Measurements from ENCODE around the gene GPR35. TPM values are rescaled to one million over a fixed set of nuclear protein-coding genes. Genes with fewer than 3 reads are reported as not detected.

GPR35 gene
- polyA plus RNA-seq, 1 experiment = 0.17 TPM

DNA sequence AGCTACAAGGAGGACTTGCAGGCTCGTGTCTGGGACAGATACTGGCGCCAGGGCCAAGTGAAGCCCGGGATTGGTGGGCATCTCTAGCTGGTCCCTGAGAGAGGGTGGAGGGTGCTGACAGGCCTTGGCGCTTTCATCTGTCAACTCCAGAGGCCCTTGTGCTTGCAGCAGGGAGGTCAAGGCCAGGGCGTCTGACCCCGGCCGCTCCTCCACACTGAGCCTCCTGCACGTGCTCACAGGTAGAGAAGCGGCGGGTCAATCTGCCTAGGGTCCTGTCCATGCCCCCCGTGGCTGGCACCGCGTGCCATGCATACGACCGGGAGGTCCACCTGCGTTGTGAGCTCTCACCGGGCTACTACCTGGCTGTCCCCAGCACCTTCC, 29.2 kb upstream of the GPR35 start:
- ChIA-PET CTCF (no interaction called here), POLR2A (no interaction called here)
- no peaks in the 10 kb centered on the region for H3K27me3 ChIP-seq (ENCODE audit: control insufficient read depth, insufficient read depth, low read length)
- no peak overlapping the region for H3K4me3 ChIP-seq (ENCODE audit: low read depth, low read length)
- no peak for DNase-seq (ENCODE audit: low read depth)
- peaks cover 19% of the 10 kb centered on the region for H3K36me3 ChIP-seq (ENCODE audit: control insufficient read depth, insufficient read depth, low read length)
- TF ChIP-seq, protein P1, sequence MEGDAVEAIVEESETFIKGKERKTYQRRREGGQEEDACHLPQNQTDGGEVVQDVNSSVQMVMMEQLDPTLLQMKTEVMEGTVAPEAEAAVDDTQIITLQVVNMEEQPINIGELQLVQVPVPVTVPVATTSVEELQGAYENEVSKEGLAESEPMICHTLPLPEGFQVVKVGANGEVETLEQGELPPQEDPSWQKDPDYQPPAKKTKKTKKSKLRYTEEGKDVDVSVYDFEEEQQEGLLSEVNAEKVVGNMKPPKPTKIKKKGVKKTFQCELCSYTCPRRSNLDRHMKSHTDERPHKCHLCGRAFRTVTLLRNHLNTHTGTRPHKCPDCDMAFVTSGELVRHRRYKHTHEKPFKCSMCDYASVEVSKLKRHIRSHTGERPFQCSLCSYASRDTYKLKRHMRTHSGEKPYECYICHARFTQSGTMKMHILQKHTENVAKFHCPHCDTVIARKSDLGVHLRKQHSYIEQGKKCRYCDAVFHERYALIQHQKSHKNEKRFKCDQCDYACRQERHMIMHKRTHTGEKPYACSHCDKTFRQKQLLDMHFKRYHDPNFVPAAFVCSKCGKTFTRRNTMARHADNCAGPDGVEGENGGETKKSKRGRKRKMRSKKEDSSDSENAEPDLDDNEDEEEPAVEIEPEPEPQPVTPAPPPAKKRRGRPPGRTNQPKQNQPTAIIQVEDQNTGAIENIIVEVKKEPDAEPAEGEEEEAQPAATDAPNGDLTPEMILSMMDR (IDR thresholded peaks at IDR 0.05; ENCODE audit: insufficient read depth, low read depth, low read length) = no peak

DNA sequence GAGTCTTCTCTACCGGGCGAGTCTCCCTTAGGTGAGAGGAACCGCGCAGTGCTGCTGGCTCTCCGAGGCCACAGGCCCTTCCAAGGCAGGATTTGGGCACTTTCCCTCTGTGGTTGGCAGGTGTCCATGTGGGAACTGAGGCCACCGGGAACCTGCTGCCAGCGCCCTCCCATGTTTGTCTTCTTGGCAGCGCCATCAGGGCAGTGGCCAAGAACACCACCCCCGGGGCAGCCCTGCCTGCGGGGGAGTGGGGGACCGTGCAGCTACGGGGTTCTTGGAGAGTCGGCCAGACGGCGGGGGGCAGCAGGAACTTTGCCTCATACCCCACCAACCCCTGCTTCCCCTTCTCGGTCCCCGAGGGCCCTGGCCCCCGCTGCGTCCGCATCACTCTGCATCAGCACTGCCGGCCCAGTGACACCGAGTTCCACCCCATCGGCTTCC, 28.8 kb upstream of the GPR35 start:
- ChIA-PET POLR2A (no interaction called here), CTCF (no interaction called here)
- Histone ChIP-seq H3K36me3 (ENCODE audit: control insufficient read depth, insufficient read depth, low read length) (peaks cover 19% of the 10 kb centered on the region), H3K27me3 (ENCODE audit: control insufficient read depth, insufficient read depth, low read length) (no peaks in the 10 kb centered on the region), H3K4me3 (ENCODE audit: low read depth, low read length) (no peak overlapping the region)
- no peak for DNase-seq (ENCODE audit: low read depth)
- TF ChIP-seq, protein P1 (IDR thresholded peaks at IDR 0.05; ENCODE audit: insufficient read depth, low read depth, low read length) = no peak

DNA sequence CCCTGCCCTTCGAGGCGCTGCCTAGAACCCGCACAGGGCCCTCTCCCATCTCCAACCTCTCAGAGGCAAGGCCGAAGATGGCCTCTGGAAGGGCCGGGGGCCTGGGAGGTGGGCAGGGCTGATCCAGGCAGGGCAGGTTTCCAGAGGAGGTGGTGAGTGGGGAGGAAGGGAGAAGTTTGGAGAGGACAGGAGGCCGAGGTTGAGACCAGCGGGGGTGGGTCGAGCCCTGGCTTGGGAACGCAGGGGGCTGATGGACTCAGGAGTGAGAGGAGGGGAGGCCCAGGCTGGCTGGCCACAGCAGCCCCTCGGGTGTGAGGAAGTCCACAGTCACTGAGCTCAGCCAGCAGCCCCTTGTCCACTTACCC, 28.2 kb upstream of the GPR35 start:
- no peak overlapping the region for H3K4me3 ChIP-seq (ENCODE audit: low read depth, low read length)
- ChIA-PET CTCF (no interaction called here), POLR2A (no interaction called here)
- TF ChIP-seq, protein P1 (IDR thresholded peaks at IDR 0.05; ENCODE audit: insufficient read depth, low read depth, low read length) = no peak
- H3K36me3 ChIP-seq (ENCODE audit: control insufficient read depth, insufficient read depth, low read length) = peaks cover 16% of the 10 kb centered on the region
- H3K27me3 ChIP-seq (ENCODE audit: control insufficient read depth, insufficient read depth, low read length) = no peaks in the 10 kb centered on the region
- no peak for DNase-seq (ENCODE audit: low read depth)

DNA sequence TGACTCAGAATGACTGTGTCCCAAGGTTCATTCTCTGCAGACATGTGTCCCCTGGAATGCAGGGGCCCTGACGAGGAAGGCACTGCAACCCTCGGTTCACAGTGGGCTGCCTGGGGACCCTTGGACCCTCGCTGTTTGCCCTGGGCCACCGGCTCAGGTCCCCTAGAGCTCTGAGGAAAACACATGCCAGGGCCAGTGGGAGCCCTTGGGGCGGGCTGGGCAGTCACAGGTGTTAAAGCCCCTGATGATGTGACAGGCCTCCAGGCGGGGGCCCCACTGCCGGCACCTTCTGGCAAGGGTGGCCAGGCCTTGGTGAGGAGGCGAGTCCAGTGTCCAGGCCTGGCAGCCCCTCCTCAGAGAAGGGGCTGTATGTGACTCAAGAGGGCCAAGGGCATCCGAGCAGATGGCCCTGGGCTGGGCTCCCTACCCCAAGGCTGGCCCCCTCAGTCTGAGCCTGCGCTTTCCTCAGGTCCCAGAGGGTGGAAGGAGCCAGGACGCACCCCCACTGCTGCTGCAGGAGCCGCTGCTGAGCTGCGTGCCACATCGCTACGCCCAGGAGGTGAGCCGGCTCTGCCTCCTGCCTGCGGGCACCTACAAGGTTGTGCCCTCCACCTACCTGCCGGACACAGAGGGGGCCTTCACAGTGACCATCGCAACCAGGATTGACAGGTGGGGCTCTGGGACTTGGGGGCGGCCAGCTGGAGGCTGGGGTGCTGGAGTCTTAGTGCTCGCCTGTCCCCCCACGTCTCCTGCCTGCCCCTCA, 27.7 kb upstream of the GPR35 start:
- TF ChIP-seq, protein P1 (IDR thresholded peaks at IDR 0.05; ENCODE audit: insufficient read depth, low read depth, low read length) = no peak
- CTCF ChIA-PET = no interaction called here
- H3K36me3 ChIP-seq (ENCODE audit: control insufficient read depth, insufficient read depth, low read length) = peaks cover 15% of the 10 kb centered on the region
- H3K27me3 ChIP-seq (ENCODE audit: control insufficient read depth, insufficient read depth, low read length) = no peaks in the 10 kb centered on the region
- no peak for DNase-seq (ENCODE audit: low read depth)
- no peak overlapping the region for H3K4me3 ChIP-seq (ENCODE audit: low read depth, low read length)
- POLR2A ChIA-PET = no interaction called here

DNA sequence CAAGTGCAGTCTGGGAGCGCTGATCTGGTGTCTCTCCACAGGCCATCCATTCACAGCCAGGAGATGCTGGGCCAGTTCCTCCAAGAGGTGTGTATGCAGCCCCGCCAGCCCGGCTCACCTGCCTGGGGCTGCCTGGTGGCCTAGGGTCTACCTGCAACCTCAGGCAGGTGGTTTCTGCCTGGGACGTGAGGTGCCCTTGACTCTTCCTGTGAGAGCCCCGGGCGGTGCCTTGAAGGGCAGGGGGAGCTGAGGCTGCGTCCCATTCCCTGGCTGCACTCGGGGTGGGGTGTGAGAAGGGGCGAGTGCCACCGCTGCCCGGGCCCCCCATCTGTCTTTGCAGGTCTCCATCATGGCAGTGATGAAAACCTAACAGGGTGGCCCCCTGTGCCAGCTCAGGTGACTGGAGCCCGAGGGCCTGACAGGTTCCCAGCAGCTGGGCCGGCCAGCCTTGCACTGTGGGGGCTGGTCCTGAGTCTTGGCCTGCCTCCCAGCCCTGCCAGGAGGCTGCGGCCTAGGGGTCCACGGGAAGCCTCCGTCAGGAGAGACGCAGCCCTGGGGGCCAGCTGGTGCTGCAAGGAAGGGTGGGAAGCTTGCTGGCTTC, 26.9 kb upstream of the GPR35 start:
- Histone ChIP-seq H3K27me3 (ENCODE audit: control insufficient read depth, insufficient read depth, low read length) (no peaks in the 10 kb centered on the region), H3K36me3 (ENCODE audit: control insufficient read depth, insufficient read depth, low read length) (peaks cover 12% of the 10 kb centered on the region), H3K4me3 (ENCODE audit: low read depth, low read length) (no peak overlapping the region)
- DNase-seq (ENCODE audit: low read depth) = no peak
- TF ChIP-seq, protein P1 (IDR thresholded peaks at IDR 0.05; ENCODE audit: insufficient read depth, low read depth, low read length) = no peak
- ChIA-PET POLR2A (no interaction called here), CTCF (no interaction called here)

Data from BJ (cell line).